ENCODE results near the gene CREB3L4.
A peak's percentile ranks its signal among the peaks of the same experiment; 100 is the strongest.

DNA sequence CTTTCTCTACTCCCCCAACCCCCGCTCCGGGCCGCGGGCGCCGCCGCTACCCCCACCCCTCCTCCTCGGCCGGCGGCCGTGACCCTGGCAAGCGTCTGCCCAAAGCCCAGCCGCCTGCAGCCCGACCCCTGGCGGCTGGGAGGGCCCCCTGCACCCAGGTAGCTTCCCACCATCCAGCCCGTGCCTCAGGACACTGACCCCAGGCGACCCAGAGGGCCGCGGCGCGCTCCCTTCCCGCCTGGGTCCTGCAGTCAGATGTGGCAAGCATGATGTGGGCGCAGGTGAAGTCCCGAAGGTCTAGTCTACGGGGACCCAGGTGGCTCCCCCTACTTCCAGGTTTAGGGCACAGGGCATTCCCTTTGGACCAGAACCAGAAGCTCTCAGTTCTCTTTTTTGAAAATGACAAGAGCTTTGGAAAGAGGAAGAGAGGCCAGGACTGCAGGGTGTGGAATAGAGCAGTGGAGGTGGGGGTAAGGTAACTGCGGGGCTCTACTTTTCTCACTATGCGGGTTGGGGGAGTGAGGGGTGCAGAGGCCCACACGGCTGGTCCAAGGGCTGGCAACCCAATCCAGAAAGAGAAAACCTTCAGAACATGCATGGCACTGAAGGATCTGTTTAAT lies 21.0 kb upstream of the CREB3L4 start, which contains the start of gene DENND4B:
- TF ChIP-seq EZH2 (IDR thresholded peaks at IDR 0.05; ENCODE audit: borderline replicate concordance, low read length) = no peak
- TF ChIP-seq, protein P1, sequence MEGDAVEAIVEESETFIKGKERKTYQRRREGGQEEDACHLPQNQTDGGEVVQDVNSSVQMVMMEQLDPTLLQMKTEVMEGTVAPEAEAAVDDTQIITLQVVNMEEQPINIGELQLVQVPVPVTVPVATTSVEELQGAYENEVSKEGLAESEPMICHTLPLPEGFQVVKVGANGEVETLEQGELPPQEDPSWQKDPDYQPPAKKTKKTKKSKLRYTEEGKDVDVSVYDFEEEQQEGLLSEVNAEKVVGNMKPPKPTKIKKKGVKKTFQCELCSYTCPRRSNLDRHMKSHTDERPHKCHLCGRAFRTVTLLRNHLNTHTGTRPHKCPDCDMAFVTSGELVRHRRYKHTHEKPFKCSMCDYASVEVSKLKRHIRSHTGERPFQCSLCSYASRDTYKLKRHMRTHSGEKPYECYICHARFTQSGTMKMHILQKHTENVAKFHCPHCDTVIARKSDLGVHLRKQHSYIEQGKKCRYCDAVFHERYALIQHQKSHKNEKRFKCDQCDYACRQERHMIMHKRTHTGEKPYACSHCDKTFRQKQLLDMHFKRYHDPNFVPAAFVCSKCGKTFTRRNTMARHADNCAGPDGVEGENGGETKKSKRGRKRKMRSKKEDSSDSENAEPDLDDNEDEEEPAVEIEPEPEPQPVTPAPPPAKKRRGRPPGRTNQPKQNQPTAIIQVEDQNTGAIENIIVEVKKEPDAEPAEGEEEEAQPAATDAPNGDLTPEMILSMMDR (conservative IDR thresholded peaks at IDR 0.05 in 1 of 2, IDR thresholded peaks at IDR 0.05 in 1 of 2; ENCODE audit: extremely low read depth in 1 of 2, insufficient read depth in 1 of 2, low read depth in 1 of 2, low read length in 2 of 2) = peak; percentile 72 to 90
